ENCODE measurements around the gene MRTFB.

- TF ChIP-seq, protein P1, sequence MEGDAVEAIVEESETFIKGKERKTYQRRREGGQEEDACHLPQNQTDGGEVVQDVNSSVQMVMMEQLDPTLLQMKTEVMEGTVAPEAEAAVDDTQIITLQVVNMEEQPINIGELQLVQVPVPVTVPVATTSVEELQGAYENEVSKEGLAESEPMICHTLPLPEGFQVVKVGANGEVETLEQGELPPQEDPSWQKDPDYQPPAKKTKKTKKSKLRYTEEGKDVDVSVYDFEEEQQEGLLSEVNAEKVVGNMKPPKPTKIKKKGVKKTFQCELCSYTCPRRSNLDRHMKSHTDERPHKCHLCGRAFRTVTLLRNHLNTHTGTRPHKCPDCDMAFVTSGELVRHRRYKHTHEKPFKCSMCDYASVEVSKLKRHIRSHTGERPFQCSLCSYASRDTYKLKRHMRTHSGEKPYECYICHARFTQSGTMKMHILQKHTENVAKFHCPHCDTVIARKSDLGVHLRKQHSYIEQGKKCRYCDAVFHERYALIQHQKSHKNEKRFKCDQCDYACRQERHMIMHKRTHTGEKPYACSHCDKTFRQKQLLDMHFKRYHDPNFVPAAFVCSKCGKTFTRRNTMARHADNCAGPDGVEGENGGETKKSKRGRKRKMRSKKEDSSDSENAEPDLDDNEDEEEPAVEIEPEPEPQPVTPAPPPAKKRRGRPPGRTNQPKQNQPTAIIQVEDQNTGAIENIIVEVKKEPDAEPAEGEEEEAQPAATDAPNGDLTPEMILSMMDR (conservative IDR thresholded peaks at IDR 0.05): no peak
- no peak for TF ChIP-seq EZH2 (IDR thresholded peaks at IDR 0.05; ENCODE audit: low read depth)
These were observed 35.3 kb downstream of the MRTFB start for GRCh38 chr16:14106457-14106856.

Measured in PC-9 (cell line).